ENCODE data around the gene FCRLA.
"Not testable (repeated sequence)": the region's sequence is repeated elsewhere in the genome, so short reads cannot be mapped to it uniquely, and the experiment has no call there.

- TF ChIP-seq CTCF (IDR thresholded peaks at IDR 0.05; ENCODE audit: low read depth, low read length); EZH2phosphoT487 (IDR thresholded peaks at IDR 0.05; ENCODE audit: low read depth): not testable (repeated sequence)
These were observed 13.9 kb upstream of the FCRLA start for GRCh38 chr1:161693020-161693712.
